ENCODE results near the gene HDAC7. TPM values are rescaled to one million over a fixed set of nuclear protein-coding genes. Genes with fewer than 3 reads are reported as not detected.

HDAC7 gene
- total RNA-seq, 2 experiments from 2014 or later: 218 to 232 TPM

GRCh38 chr12:47747596-47748506 is 71.9 kb downstream of the HDAC7 start:
- ChIA-PET POLR2A (no interaction called here), CTCF (interaction anchor here (0.9 to 9.8 kb wide), 7 partner anchors 11 to 90 kb away, joined by 3 to 162 read pairs (median 4); partner anchors contain the start of gene RAPGEF3)
- no peak for DNase-seq
- H3K4me1 Mint-ChIP-seq: no peaks in the 10 kb centered on the region
- H3K27me3 Mint-ChIP-seq: peaks cover 8% of the 10 kb centered on the region
- H3K9me3 Mint-ChIP-seq: no peaks in the 10 kb centered on the region
- H3K27ac Mint-ChIP-seq: no peak overlapping the region
- no peaks in the 10 kb centered on the region for H3K36me3 Mint-ChIP-seq (ENCODE audit: low read depth)
- H3K4me3 Mint-ChIP-seq: no peak overlapping the region

- Mint-ChIP-seq H3K36me3 (ENCODE audit: low read depth) (no peaks in the 10 kb centered on the region), H3K27me3 (peaks cover 8% of the 10 kb centered on the region), H3K4me3 (no peak overlapping the region), H3K27ac (no peak overlapping the region), H3K9me3 (no peaks in the 10 kb centered on the region), H3K4me1 (peaks cover 3% of the 10 kb centered on the region)
- CTCF ChIA-PET: interaction anchor here (0.9 to 9.8 kb wide), 7 partner anchors 11 to 91 kb away, joined by 3 to 162 read pairs (median 5); partner anchors contain the start of gene RAPGEF3
- POLR2A ChIA-PET: no interaction called here
- DNase-seq: no peak
Measured at GRCh38 chr12:47747126-47747525, 72.6 kb downstream of the HDAC7 start.

- peaks cover 8% of the 10 kb centered on the region for H3K27me3 Mint-ChIP-seq
- H3K4me1 Mint-ChIP-seq: peaks cover 8% of the 10 kb centered on the region
- H3K4me3 Mint-ChIP-seq: no peak overlapping the region
- ChIA-PET POLR2A (no interaction called here), CTCF (interaction anchor here (0.9 to 9.8 kb wide), 7 partner anchors 10 to 91 kb away, joined by 3 to 162 read pairs (median 5); partner anchors contain the start of gene RAPGEF3)
- H3K9me3 Mint-ChIP-seq: no peaks in the 10 kb centered on the region
- H3K36me3 Mint-ChIP-seq (ENCODE audit: low read depth): no peaks in the 10 kb centered on the region
- no peak for DNase-seq
- H3K27ac Mint-ChIP-seq: no peak overlapping the region
Measured at GRCh38 chr12:47746523-47746922, 73.2 kb downstream of the HDAC7 start.

GRCh38 chr12:47746073-47746472 is 73.6 kb downstream of the HDAC7 start:
- peaks cover 8% of the 10 kb centered on the region for H3K27me3 Mint-ChIP-seq
- no peaks in the 10 kb centered on the region for H3K36me3 Mint-ChIP-seq (ENCODE audit: low read depth)
- CTCF ChIA-PET: interaction anchor here (1.4 to 9.8 kb wide), 2 partner anchors 13 to 33 kb away, joined by 6 to 162 read pairs; partner anchors contain the start of gene RAPGEF3
- no peak overlapping the region for H3K27ac Mint-ChIP-seq
- no peak overlapping the region for H3K4me3 Mint-ChIP-seq
- no peaks in the 10 kb centered on the region for H3K9me3 Mint-ChIP-seq
- H3K4me1 Mint-ChIP-seq: peaks cover 13% of the 10 kb centered on the region
- POLR2A ChIA-PET: no interaction called here
- no peak for DNase-seq

- H3K4me1 Mint-ChIP-seq: peaks cover 16% of the 10 kb centered on the region
- no peak overlapping the region for H3K27ac Mint-ChIP-seq
- DNase-seq: no peak
- POLR2A ChIA-PET: no interaction called here
- no peaks in the 10 kb centered on the region for H3K36me3 Mint-ChIP-seq (ENCODE audit: low read depth)
- CTCF ChIA-PET: interaction anchor here (1.4 to 9.8 kb wide), 6 partner anchors 13 to 125 kb away, joined by 3 to 162 read pairs (median 38); partner anchors contain the start of genes ENDOU and RAPGEF3
- no peak overlapping the region for H3K4me3 Mint-ChIP-seq
- H3K9me3 Mint-ChIP-seq: no peaks in the 10 kb centered on the region
- peaks cover 8% of the 10 kb centered on the region for H3K27me3 Mint-ChIP-seq
Measured at GRCh38 chr12:47745485-47746041, 74.1 kb downstream of the HDAC7 start.

GRCh38 chr12:47744778-47745436 is 74.8 kb downstream of the HDAC7 start:
- peaks cover 8% of the 10 kb centered on the region for H3K27me3 Mint-ChIP-seq
- POLR2A ChIA-PET: no interaction called here
- no peak overlapping the region for H3K27ac Mint-ChIP-seq
- H3K36me3 Mint-ChIP-seq (ENCODE audit: low read depth): no peaks in the 10 kb centered on the region
- CTCF ChIA-PET: interaction anchor here (0.6 to 9.8 kb wide), 16 partner anchors 7 to 952 kb away, joined by 3 to 162 read pairs (median 7); partner anchors contain the start of genes ENDOU and RAPGEF3
- no peaks in the 10 kb centered on the region for H3K9me3 Mint-ChIP-seq
- H3K4me1 Mint-ChIP-seq: peaks cover 16% of the 10 kb centered on the region
- no peak overlapping the region for H3K4me3 Mint-ChIP-seq
- DNase-seq: no peak

- no peaks in the 10 kb centered on the region for H3K9me3 Mint-ChIP-seq
- ChIA-PET CTCF (interaction anchor here (0.8 to 9.8 kb wide), 17 partner anchors 8 to 126 kb away, joined by 3 to 162 read pairs (median 7); partner anchors contain the start of genes ENDOU and RAPGEF3), POLR2A (no interaction called here)
- H3K4me1 Mint-ChIP-seq: peaks cover 17% of the 10 kb centered on the region
- no peak overlapping the region for H3K4me3 Mint-ChIP-seq
- H3K36me3 Mint-ChIP-seq (ENCODE audit: low read depth): no peaks in the 10 kb centered on the region
- DNase-seq: peak; percentile 60
- H3K27ac Mint-ChIP-seq: no peak overlapping the region
- H3K27me3 Mint-ChIP-seq: peaks cover 8% of the 10 kb centered on the region
Measured at GRCh38 chr12:47744005-47744651, 75.6 kb downstream of the HDAC7 start.

GRCh38 chr12:47743311-47743860 is 76.3 kb downstream of the HDAC7 start:
- Mint-ChIP-seq H3K36me3 (ENCODE audit: low read depth) (no peaks in the 10 kb centered on the region), H3K9me3 (no peaks in the 10 kb centered on the region), H3K27me3 (peaks cover 8% of the 10 kb centered on the region), H3K4me3 (no peak overlapping the region), H3K4me1 (peaks cover 17% of the 10 kb centered on the region), H3K27ac (no peak overlapping the region)
- CTCF ChIA-PET: interaction anchor here (0.7 to 9.8 kb wide), 23 partner anchors 9 to 454 kb away, joined by 3 to 162 read pairs (median 9); partner anchors contain the start of genes ENDOU and RAPGEF3
- POLR2A ChIA-PET: no interaction called here
- no peak for DNase-seq

- H3K4me3 Mint-ChIP-seq: no peak overlapping the region
- H3K27me3 Mint-ChIP-seq: peaks cover 8% of the 10 kb centered on the region
- no peaks in the 10 kb centered on the region for H3K9me3 Mint-ChIP-seq
- no peak overlapping the region for H3K27ac Mint-ChIP-seq
- no peaks in the 10 kb centered on the region for H3K36me3 Mint-ChIP-seq (ENCODE audit: low read depth)
- DNase-seq: peak; percentile 80
- CTCF ChIA-PET: interaction anchor here (0.7 to 9.8 kb wide), 31 partner anchors 9 to 455 kb away, joined by 3 to 162 read pairs (median 6); partner anchors contain the start of genes ASB8, ENDOU and RAPGEF3
- peaks cover 17% of the 10 kb centered on the region for H3K4me1 Mint-ChIP-seq
- POLR2A ChIA-PET: no interaction called here
Measured at GRCh38 chr12:47742253-47742825, 77.4 kb downstream of the HDAC7 start.

- H3K9me3 Mint-ChIP-seq: no peaks in the 10 kb centered on the region
- DNase-seq: peak; percentile 61
- H3K27ac Mint-ChIP-seq: no peak overlapping the region
- POLR2A ChIA-PET: interaction anchor here (1.1 kb wide), 1 partner anchor 100 kb away, joined by 4 read pairs; no protein-coding TSS in a partner anchor
- peaks cover 17% of the 10 kb centered on the region for H3K4me1 Mint-ChIP-seq
- H3K36me3 Mint-ChIP-seq (ENCODE audit: low read depth): no peaks in the 10 kb centered on the region
- peak overlapping the region; percentile 8 for H3K4me3 Mint-ChIP-seq
- CTCF ChIA-PET: interaction anchor here (0.7 to 9.8 kb wide), 27 partner anchors 8 to 416 kb away, joined by 3 to 162 read pairs (median 6); partner anchors contain the start of genes ASB8, ENDOU and RAPGEF3
- H3K27me3 Mint-ChIP-seq: peaks cover 8% of the 10 kb centered on the region
Measured at GRCh38 chr12:47741340-47741703, 78.4 kb downstream of the HDAC7 start.

- Mint-ChIP-seq H3K9me3 (no peaks in the 10 kb centered on the region), H3K4me1 (peaks cover 17% of the 10 kb centered on the region), H3K27ac (no peak overlapping the region), H3K36me3 (ENCODE audit: low read depth) (no peaks in the 10 kb centered on the region), H3K27me3 (peaks cover 8% of the 10 kb centered on the region), H3K4me3 (peak overlapping the region; percentile 8)
- no peak for DNase-seq
- ChIA-PET POLR2A (interaction anchor here (0.6 to 1.1 kb wide), 2 partner anchors 100 to 107 kb away, joined by 3 to 4 read pairs; no protein-coding TSS in a partner anchor), CTCF (interaction anchor here (0.8 to 9.8 kb wide), 22 partner anchors 8 to 417 kb away, joined by 3 to 162 read pairs (median 8); partner anchors contain the start of genes ASB8, ENDOU and RAPGEF3)
Measured at GRCh38 chr12:47740606-47741339, 78.9 kb downstream of the HDAC7 start.
